ENCODE results near the gene COG8.
"Not testable (repeated sequence)": the region's sequence is repeated elsewhere in the genome, so short reads cannot be mapped to it uniquely, and the experiment has no call there.

The COG8 gene

DNA sequence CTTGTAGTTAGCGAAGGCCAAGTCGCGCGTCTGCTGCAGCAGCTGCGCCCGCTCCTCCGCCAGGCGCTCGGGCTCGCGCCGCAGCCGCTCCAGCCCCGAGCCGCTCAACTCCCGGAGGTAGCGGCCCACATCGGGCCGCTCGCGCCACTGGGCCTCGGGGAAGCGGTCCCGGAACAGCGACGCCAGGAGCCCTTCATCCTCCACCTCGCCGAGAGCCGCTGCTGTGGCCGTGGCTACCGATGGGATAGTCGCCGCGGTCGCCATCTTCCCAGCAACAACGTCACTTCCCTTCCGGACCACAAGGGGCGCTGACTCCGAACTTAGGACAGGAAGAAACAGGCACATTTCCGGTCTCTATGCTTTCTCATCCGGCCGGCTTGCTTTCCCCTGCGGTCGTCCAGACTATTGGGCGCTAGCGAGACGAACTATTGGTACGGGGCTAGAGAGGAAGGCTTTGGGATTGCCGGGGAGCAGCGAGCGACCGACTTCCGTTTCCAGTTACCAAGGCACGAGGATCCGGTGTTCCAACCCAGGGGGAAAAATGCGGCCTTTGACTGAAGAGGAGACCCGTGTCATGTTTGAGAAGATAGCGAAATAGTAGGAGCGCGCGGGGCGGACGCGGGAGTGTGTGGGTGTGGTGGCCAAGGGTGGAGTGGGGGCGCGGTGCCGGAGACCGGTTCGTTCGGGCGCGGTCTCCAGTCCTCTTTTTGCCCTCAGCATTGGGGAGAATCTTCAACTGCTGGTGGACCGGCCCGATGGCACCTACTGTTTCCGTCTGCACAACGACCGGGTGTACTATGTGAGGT, at the start of gene COG8, which contains the start of gene NIP7:
Gene COG8 (minus strand): TSS at position 276 of the 806 bp plus-strand sequence. CDS start 12 bp downstream, at position 264.
Gene NIP7 (plus strand): TSS at position 484 of the 806 bp plus-strand sequence. CDS start 58 bp downstream, at position 542.
- DNase-seq (ENCODE audit: low read depth in 2 of 2): peak; percentile 86 to 89

GRCh38 chr16:69386596-69386995, 47.2 kb upstream of the COG8 start:
- no peak for DNase-seq (ENCODE audit: low read depth in 2 of 2)

DNA sequence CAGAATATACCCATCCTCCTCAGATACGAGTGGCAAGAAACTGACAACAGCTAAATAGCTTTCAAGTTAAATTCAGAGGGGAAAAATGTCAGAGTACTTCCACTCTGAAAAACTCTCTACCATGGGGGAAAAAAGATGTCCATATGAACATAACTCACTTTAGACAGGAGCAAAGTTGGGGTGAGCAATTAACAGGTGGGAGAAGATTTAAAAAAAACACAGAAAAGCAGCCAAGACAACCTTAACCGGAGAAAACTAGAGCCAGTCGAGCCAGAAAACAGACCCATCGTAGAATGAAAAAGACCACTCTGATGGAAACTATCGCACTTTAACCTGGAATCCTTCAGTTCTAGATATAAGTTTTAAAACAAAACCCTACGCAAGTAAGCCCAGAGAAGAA, 45.6 kb upstream of the COG8 start:
- DNase-seq (ENCODE audit: low read depth in 2 of 2): no peak

DNA sequence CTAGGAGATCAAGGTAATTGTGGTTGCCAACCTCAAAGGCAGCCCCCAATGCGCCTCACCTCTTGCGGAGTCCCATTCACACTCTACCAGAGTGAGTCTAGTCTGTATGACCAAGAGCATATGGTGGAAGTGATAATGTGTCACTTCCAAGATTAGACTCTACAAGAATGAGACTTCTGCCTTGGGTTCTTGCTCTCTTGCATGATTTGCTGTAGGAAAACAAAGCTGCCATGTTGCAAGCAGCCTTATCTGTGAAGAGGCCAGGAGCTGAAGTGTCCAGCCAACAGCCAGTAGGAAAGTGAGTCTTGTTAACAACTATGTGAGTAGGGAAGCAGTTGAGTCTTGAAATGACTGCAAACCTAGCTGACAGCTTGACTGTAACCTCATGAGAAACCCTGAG, 43.1 kb upstream of the COG8 start:
- no peak for DNase-seq (ENCODE audit: low read depth in 2 of 2)

GRCh38 chr16:69381231-69381630, 41.9 kb upstream of the COG8 start:
- no peak for DNase-seq (ENCODE audit: low read depth in 2 of 2)

- no peak for DNase-seq (ENCODE audit: low read depth in 2 of 2)
These were observed 39.4 kb upstream of the COG8 start for GRCh38 chr16:69378760-69379159.

- DNase-seq (ENCODE audit: low read depth in 2 of 2): no peak
These were observed 38.7 kb upstream of the COG8 start for GRCh38 chr16:69378036-69378435.

- no peak for DNase-seq (ENCODE audit: low read depth in 2 of 2)
These were observed 37.2 kb upstream of the COG8 start for GRCh38 chr16:69376393-69377059.

DNA sequence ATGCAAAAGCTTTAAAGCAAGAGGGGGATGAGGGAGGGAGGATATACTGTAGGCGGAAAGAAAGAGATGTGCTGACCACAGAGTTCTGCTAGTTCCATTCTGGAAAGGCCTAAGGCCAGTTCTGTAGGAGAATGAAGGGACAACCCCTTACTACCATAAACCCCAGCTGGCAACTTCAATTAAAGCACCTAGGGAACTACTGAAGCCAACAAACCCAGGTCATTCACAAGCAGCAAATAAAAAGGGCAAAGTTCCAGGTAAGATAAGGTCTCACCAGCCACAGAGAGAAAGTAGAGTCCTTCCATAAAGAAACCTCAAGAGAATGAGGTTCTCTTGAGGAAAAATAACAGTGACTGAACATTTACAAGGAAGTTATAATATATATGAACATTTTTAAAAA, 33.7 kb upstream of the COG8 start:
- DNase-seq (ENCODE audit: low read depth in 2 of 2): no peak

GRCh38 chr16:69371564-69371963, 32.2 kb upstream of the COG8 start:
- no peak for DNase-seq (ENCODE audit: low read depth in 2 of 2)

- DNase-seq (ENCODE audit: low read depth in 2 of 2): no peak
These were observed 29.5 kb upstream of the COG8 start for GRCh38 chr16:69368866-69369265.

- DNase-seq (ENCODE audit: low read depth in 2 of 2): no peak
These were observed 28.6 kb upstream of the COG8 start for GRCh38 chr16:69367980-69368379.

- DNase-seq (ENCODE audit: low read depth in 2 of 2): no peak
These were observed 27.1 kb upstream of the COG8 start for GRCh38 chr16:69366431-69366830.

GRCh38 chr16:69365901-69366300, 26.5 kb upstream of the COG8 start:
- DNase-seq (ENCODE audit: low read depth in 2 of 2): no peak

- no peak for DNase-seq (ENCODE audit: low read depth in 2 of 2)
These were observed 24.7 kb upstream of the COG8 start for GRCh38 chr16:69364088-69364487.

GRCh38 chr16:69363281-69363717, 23.9 kb upstream of the COG8 start:
- DNase-seq (ENCODE audit: low read depth in 2 of 2): no peak

- DNase-seq (ENCODE audit: low read depth in 2 of 2): not testable (repeated sequence)
These were observed 20.7 kb upstream of the COG8 start for GRCh38 chr16:69360070-69360469.

DNA sequence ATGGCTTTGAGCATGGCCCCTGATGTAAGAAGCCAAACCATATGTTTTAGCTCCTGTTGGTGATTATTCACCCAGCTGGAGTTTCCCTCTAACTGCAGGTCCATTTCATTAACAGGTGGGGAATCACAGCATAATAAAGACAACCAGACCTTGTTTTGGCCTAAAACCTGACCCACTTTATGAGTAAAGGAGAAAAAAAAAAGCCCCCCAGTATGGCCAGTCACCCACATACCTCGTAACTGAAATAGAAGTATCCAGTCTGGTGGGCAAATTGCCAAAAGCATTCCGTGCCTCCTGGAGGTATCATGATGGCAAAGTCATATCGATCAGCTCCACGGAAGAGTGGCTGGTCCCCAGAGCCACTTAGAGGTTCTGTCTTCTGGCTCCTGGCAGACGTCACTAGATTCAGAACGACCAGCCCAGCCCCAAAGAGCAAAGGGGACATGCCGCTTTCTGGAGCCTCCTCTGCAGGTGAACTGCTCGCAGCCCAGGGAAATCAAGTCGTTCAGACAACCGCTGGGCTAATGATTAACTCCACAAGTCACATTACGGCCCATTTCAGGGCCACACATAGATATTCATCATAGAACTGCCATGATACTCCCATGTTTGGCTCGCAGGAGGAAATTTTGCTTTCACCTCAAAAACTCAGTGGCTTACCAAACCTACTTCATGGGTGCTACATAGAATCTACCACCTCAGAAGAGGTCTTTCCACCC, 12.1 kb upstream of the COG8 start, which contains the start of gene TMED6:
Gene TMED6 (minus strand): TSS at position 478 of the 719 bp plus-strand sequence. CDS start 33 bp downstream, at position 445.
- no peak for DNase-seq (ENCODE audit: low read depth in 2 of 2)

DNA sequence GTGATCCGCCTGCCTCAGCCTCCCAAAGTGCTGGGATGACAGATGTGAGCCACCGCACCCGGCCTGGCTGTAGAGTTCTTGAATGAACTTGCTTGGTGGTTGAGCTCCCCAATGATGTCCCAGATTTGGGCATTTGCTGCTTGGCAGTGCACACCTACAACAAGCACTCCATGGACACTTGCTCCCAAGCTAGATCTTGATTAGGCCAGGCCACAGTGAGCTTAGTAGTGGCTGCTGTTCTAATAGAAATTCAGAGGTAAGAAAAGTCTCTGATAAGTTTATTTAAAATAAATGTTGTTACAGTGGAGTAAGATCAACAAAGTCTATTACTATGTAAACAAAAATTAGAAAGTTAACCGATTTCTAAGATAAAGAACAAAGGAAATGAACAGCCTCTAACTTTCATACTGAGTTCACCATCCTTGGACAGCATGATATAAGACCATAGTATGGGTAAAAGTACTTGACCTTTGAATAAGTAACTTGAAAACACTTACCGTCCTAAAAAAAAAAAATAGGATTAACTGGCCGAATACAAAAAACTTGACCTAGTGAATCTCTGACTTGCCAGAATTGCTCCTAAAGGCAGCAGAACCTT, 11.3 kb upstream of the COG8 start:
- no peak for DNase-seq (ENCODE audit: low read depth in 2 of 2)

- DNase-seq (ENCODE audit: low read depth in 2 of 2): no peak
These were observed 10.2 kb upstream of the COG8 start for GRCh38 chr16:69349536-69349935.

DNA sequence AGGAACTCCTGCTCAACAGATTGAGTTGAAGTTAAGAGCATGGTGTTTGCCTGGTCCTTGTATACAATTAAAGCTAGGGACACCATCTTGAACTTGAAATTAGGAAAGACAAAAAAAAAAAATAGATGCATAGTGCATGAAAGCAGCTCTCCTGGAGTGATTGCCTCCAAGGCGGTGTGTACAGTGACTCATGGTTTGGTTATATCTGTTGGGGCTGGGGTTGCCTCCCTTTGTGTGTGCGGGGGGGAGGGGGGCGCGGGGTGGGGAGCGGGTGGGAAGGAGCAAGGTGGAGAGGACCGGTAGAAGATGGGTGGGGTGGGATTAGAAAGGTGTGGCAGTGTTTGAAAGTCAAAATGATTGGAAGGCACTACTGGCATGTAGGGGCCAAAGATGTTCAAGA, 8.9 kb upstream of the COG8 start:
- DNase-seq (ENCODE audit: low read depth in 2 of 2): no peak

DNA sequence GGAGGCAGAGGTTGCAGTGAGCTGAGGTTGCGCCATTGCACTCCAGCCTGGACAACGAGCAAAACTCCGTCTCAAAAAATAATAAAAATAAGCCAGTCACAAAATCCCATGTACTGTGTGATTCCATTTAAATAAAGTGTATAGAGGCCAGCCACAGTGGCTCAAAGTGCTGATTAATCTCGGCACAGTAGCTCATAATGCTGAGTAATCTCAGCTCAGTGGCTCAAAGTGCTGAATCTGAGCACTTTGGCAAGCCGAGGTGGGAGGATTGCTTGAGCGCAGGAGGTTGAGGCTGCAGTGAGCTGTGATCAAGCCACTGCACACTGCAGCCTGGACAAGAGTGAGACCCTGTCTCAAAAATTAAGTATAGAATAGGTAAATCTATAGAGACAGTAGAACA, 7.3 kb upstream of the COG8 start:
- DNase-seq (ENCODE audit: low read depth in 2 of 2): no peak

Data from activated CD4-positive, alpha-beta T cell treated with anti-CD3 and anti-CD28 coated beads for 24 hours (primary cell).